Measurements from ENCODE around the gene DYNC2I2. TPM values are rescaled to one million over a fixed set of nuclear protein-coding genes. Genes with fewer than 3 reads are reported as not detected.
"Not testable (repeated sequence)": the region's sequence is repeated elsewhere in the genome, so short reads cannot be mapped to it uniquely, and the experiment has no call there.

Gene DYNC2I2
- total RNA-seq, 2 donors from 2014 or later = 87.8 to 119 TPM

- Histone ChIP-seq H3K27ac (ENCODE audit: low read depth, low read length) (no peak overlapping the region), H3K9ac (ENCODE audit: extremely low read depth, low read length, poor library complexity, severe bottlenecking) (no peak overlapping the region), H3K4me1 (ENCODE audit: control insufficient read depth, insufficient read depth, low read length) (no peaks in the 10 kb centered on the region), H3K4me3 (ENCODE audit: low read length) (no peak overlapping the region), H3K36me3 (ENCODE audit: control insufficient read depth, insufficient read depth, low read length) (peaks cover 62% of the 10 kb centered on the region), H3K27me3 (ENCODE audit: control insufficient read depth, insufficient read depth, low read length, poor library complexity, severe bottlenecking) (no peaks in the 10 kb centered on the region), H3K9me3 (ENCODE audit: control insufficient read depth, low read length) (no peaks in the 10 kb centered on the region)
- no peak for DNase-seq
- no peak for TF ChIP-seq CTCF (conservative IDR thresholded peaks at IDR 0.05)
- no peaks in the 10 kb centered on the region for H3K27me3 Mint-ChIP-seq (ENCODE audit: insufficient read depth)
- H3K27ac Mint-ChIP-seq = no peak overlapping the region
- H3K4me3 Mint-ChIP-seq = no peak overlapping the region
- H3K36me3 Mint-ChIP-seq (ENCODE audit: low read depth) = peaks cover 84% of the 10 kb centered on the region
- 95 to 100% methylated on average over 1 to 6 of the region's 6 CpGs for WGBS, 2 experiments (ENCODE audit: insufficient coverage in 1 of 2, insufficient read length in 1 of 2)
- H3K9me3 Mint-ChIP-seq = no peaks in the 10 kb centered on the region
- no peaks in the 10 kb centered on the region for H3K4me1 Mint-ChIP-seq
These were observed 63.6 kb downstream of the DYNC2I2 start for GRCh38 chr9:128593039-128593438.

- Histone ChIP-seq H3K4me3 (ENCODE audit: low read length) (no peak overlapping the region), H3K9ac (ENCODE audit: extremely low read depth, low read length, poor library complexity, severe bottlenecking) (no peak overlapping the region), H3K36me3 (ENCODE audit: control insufficient read depth, insufficient read depth, low read length) (peaks cover 89% of the 10 kb centered on the region), H3K9me3 (ENCODE audit: control insufficient read depth, low read length) (no peaks in the 10 kb centered on the region), H3K27ac (ENCODE audit: low read depth, low read length) (no peak overlapping the region), H3K27me3 (ENCODE audit: control insufficient read depth, insufficient read depth, low read length, poor library complexity, severe bottlenecking) (no peaks in the 10 kb centered on the region), H3K4me1 (ENCODE audit: control insufficient read depth, insufficient read depth, low read length) (no peaks in the 10 kb centered on the region)
- no peaks in the 10 kb centered on the region for H3K9me3 Mint-ChIP-seq
- TF ChIP-seq CTCF (conservative IDR thresholded peaks at IDR 0.05) = no peak
- no peak for DNase-seq
- WGBS, 2 experiments (ENCODE audit: insufficient coverage in 1 of 2, insufficient read length in 1 of 2) = 92 to 94% methylated on average over 2 to 11 of the region's 11 CpGs
- H3K27ac Mint-ChIP-seq = no peak overlapping the region
- H3K36me3 Mint-ChIP-seq (ENCODE audit: low read depth) = peaks cover 82% of the 10 kb centered on the region
- H3K4me3 Mint-ChIP-seq = no peak overlapping the region
- H3K4me1 Mint-ChIP-seq = no peaks in the 10 kb centered on the region
- H3K27me3 Mint-ChIP-seq (ENCODE audit: insufficient read depth) = no peaks in the 10 kb centered on the region
These were observed 67.9 kb downstream of the DYNC2I2 start for GRCh38 chr9:128588581-128589233.

- H3K9ac ChIP-seq (ENCODE audit: extremely low read depth, low read length, poor library complexity, severe bottlenecking) = no peak overlapping the region
- DNase-seq = no peak
- H3K27me3 Mint-ChIP-seq (ENCODE audit: insufficient read depth) = no peaks in the 10 kb centered on the region
- H3K9me3 ChIP-seq (ENCODE audit: control insufficient read depth, low read length) = no peaks in the 10 kb centered on the region
- H3K36me3 Mint-ChIP-seq (ENCODE audit: low read depth) = peaks cover 82% of the 10 kb centered on the region
- no peaks in the 10 kb centered on the region for H3K27me3 ChIP-seq (ENCODE audit: control insufficient read depth, insufficient read depth, low read length, poor library complexity, severe bottlenecking)
- 81 to 82% methylated on average over 6 of the region's 6 CpGs for WGBS, 2 experiments (ENCODE audit: insufficient coverage in 1 of 2, insufficient read length in 1 of 2)
- peaks cover 89% of the 10 kb centered on the region for H3K36me3 ChIP-seq (ENCODE audit: control insufficient read depth, insufficient read depth, low read length)
- TF ChIP-seq CTCF (conservative IDR thresholded peaks at IDR 0.05) = no peak
- no peaks in the 10 kb centered on the region for H3K9me3 Mint-ChIP-seq
- no peak overlapping the region for H3K27ac Mint-ChIP-seq
- no peak overlapping the region for H3K4me3 Mint-ChIP-seq
- H3K27ac ChIP-seq (ENCODE audit: low read depth, low read length) = no peak overlapping the region
- H3K4me1 Mint-ChIP-seq = no peaks in the 10 kb centered on the region
- no peak overlapping the region for H3K4me3 ChIP-seq (ENCODE audit: low read length)
- H3K4me1 ChIP-seq (ENCODE audit: control insufficient read depth, insufficient read depth, low read length) = no peaks in the 10 kb centered on the region
These were observed 69.2 kb downstream of the DYNC2I2 start for GRCh38 chr9:128587453-128587852.

- H3K27ac Mint-ChIP-seq = peak overlapping the region; percentile 39
- not testable (repeated sequence) for H3K4me3 ChIP-seq (ENCODE audit: low read length); H3K4me1 ChIP-seq (ENCODE audit: control insufficient read depth, insufficient read depth, low read length); H3K9me3 ChIP-seq (ENCODE audit: control insufficient read depth, low read length); H3K4me1 Mint-ChIP-seq; H3K9me3 Mint-ChIP-seq; H3K27me3 Mint-ChIP-seq (ENCODE audit: insufficient read depth); H3K27ac ChIP-seq (ENCODE audit: low read depth, low read length); H3K27me3 ChIP-seq (ENCODE audit: control insufficient read depth, insufficient read depth, low read length, poor library complexity, severe bottlenecking); H3K4me3 Mint-ChIP-seq; DNase-seq; H3K9ac ChIP-seq (ENCODE audit: extremely low read depth, low read length, poor library complexity, severe bottlenecking)
- 96 to 97% methylated on average over 8 to 11 of the region's 11 CpGs for WGBS, 2 experiments (ENCODE audit: insufficient coverage in 1 of 2, insufficient read length in 1 of 2)
- H3K36me3 ChIP-seq (ENCODE audit: control insufficient read depth, insufficient read depth, low read length) = peaks cover 89% of the 10 kb centered on the region
- peaks cover 84% of the 10 kb centered on the region for H3K36me3 Mint-ChIP-seq (ENCODE audit: low read depth)
These were observed 69.7 kb downstream of the DYNC2I2 start for GRCh38 chr9:128586934-128587333.

- not testable (repeated sequence) for H3K27ac Mint-ChIP-seq; H3K27me3 ChIP-seq (ENCODE audit: control insufficient read depth, insufficient read depth, low read length, poor library complexity, severe bottlenecking); H3K9me3 ChIP-seq (ENCODE audit: control insufficient read depth, low read length); H3K9me3 Mint-ChIP-seq; H3K9ac ChIP-seq (ENCODE audit: extremely low read depth, low read length, poor library complexity, severe bottlenecking); H3K4me3 Mint-ChIP-seq; DNase-seq; H3K27me3 Mint-ChIP-seq (ENCODE audit: insufficient read depth); H3K4me1 ChIP-seq (ENCODE audit: control insufficient read depth, insufficient read depth, low read length); H3K27ac ChIP-seq (ENCODE audit: low read depth, low read length); H3K4me1 Mint-ChIP-seq; H3K4me3 ChIP-seq (ENCODE audit: low read length)
- WGBS, 2 experiments (ENCODE audit: insufficient coverage in 1 of 2, insufficient read length in 1 of 2) = 96 to 98% methylated on average over 6 to 8 of the region's 8 CpGs
- peaks cover 85% of the 10 kb centered on the region for H3K36me3 Mint-ChIP-seq (ENCODE audit: low read depth)
- peaks cover 91% of the 10 kb centered on the region for H3K36me3 ChIP-seq (ENCODE audit: control insufficient read depth, insufficient read depth, low read length)
These were observed 71.5 kb downstream of the DYNC2I2 start for GRCh38 chr9:128585155-128585554.

All from endodermal cell (in vitro differentiated cells).